Measurements from ENCODE around the gene PDZD8.

- TF ChIP-seq CTCF (IDR thresholded peaks at IDR 0.05) = no peak
- no peak for TF ChIP-seq POLR2A (IDR thresholded peaks at IDR 0.05)
Measured at GRCh38 chr10:117353684-117354083, 21.6 kb downstream of the PDZD8 start.

All from right lobe of liver (tissue), 4 donors.